SU-DHL-6 (cell line): ENCODE results near the gene MBD3.

ENCODE experiments used
- EZH2phosphoT487 ChIP-seq: fragments of 200-600 bp; sonication (generic), shearing (Covaris generic); conservative IDR thresholded peaks from 2 replicates; pipeline ENCODE4 v1.6.1; 2018; ENCODE audit warnings: mild to moderate bottlenecking, antibody characterized with exemption, low read length, moderate library complexity, mixed read lengths
- TF ChIP-seq, protein P1 (sequence below): fragments of 200-600 bp; sonication (generic); IDR thresholded peaks from one replicate; pipeline ENCODE4 v1.5.1; 2017; ENCODE audit warnings: antibody characterized with exemption, mild to moderate bottlenecking, low read length, moderate library complexity; ENCODE audit not compliant: insufficient read depth, poor library complexity, severe bottlenecking

DNA sequence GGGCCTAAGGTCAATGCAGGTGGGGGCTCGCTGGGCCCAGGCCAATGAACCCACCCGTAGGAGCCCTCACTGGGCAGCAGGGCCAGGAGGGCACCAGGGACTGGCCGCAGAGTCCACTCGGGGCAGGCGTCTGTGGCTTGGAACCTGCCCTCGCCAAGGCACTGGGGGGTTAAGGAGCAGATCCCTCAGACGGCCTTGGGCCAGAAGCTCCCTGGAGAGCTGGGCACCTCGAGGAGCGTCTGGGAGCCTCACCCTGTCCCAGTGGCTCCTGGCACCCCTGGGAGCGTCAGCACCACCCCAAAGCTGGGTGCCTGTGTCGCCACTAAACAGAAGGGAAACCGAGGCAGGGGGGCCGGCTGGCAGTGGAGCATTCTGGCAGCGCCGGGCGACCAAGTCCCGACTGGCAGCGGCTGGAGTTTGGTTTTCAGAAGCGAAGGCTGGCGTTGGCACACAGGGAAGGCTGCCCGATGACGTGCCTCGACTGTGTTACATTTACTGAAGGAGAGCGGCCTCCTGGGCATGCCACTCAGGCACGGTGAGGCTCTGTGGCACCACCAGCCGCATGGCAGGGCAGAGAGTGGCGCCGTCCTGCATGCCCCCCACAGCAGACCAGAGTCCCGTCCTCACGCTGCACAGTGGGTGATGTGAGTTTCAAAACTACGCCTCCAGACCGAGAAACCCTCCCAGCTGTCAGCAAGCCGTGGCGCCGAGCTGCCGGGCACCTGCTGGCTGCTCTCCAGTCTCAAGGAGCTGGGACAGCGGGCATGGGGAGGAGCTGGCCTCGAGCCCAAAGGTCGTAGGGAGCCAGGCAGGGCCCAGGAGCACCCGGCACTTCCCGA, 15.4 kb downstream of the MBD3 start:
- TF ChIP-seq, protein P1, sequence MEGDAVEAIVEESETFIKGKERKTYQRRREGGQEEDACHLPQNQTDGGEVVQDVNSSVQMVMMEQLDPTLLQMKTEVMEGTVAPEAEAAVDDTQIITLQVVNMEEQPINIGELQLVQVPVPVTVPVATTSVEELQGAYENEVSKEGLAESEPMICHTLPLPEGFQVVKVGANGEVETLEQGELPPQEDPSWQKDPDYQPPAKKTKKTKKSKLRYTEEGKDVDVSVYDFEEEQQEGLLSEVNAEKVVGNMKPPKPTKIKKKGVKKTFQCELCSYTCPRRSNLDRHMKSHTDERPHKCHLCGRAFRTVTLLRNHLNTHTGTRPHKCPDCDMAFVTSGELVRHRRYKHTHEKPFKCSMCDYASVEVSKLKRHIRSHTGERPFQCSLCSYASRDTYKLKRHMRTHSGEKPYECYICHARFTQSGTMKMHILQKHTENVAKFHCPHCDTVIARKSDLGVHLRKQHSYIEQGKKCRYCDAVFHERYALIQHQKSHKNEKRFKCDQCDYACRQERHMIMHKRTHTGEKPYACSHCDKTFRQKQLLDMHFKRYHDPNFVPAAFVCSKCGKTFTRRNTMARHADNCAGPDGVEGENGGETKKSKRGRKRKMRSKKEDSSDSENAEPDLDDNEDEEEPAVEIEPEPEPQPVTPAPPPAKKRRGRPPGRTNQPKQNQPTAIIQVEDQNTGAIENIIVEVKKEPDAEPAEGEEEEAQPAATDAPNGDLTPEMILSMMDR: no peak
- TF ChIP-seq EZH2phosphoT487: no peak
